ENCODE measurements around the gene CDH8. TPM values are rescaled to one million over a fixed set of nuclear protein-coding genes. Genes with fewer than 3 reads are reported as not detected.

Gene CDH8
- total RNA-seq, 1 experiment from 2014 or later, result 11.1 TPM

DNA sequence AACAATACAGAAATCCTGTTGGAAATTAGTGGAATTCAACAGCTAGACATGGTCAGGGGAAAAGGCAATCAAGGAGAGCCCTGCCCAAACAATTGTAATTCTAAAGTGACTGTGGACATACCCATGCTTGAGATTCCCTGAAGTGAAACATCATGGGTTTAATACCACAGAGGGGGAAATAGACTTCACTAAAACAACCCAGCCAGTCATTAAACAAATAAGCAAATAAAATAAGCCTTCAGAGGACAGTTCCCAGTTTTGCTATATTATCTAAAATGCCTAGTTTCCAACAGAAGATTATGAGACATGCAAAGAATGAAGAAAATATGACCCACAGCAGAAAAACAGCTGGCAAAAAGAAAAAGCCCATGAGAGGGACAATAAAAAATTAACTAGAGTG is 376.3 kb downstream of the CDH8 start:
- ATAC-seq, result no peak
- Mint-ChIP-seq H3K9me3 (peaks cover under 1% of the 10 kb centered on the region; the same call in 1 of the 2 replicates), H3K4me1 (peaks cover 6% of the 10 kb centered on the region), H3K27me3 (ENCODE audit: low read depth) (no peaks in the 10 kb centered on the region), H3K27ac (no peak overlapping the region), H3K36me3 (no peaks in the 10 kb centered on the region), H3K4me3 (no peak overlapping the region)
- ChIA-PET POLR2A (no interaction called here), CTCF (interaction anchor here (1.6 kb wide), 1 partner anchor 418 kb away, joined by 4 read pairs; no protein-coding TSS in a partner anchor)
- no peak for DNase-seq (ENCODE audit: low spot score)
- TF ChIP-seq FOXJ3 (CRISPR knock-in tag; IDR thresholded peaks at IDR 0.05; ENCODE audit: borderline replicate concordance) (no peak), TEAD1 (CRISPR knock-in tag; IDR thresholded peaks at IDR 0.05) (no peak), FOXK1 (CRISPR knock-in tag; IDR thresholded peaks at IDR 0.05) (no peak)
- TF ChIP-seq, protein P1, sequence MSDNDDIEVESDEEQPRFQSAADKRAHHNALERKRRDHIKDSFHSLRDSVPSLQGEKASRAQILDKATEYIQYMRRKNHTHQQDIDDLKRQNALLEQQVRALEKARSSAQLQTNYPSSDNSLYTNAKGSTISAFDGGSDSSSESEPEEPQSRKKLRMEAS (CRISPR knock-in tag; IDR thresholded peaks at IDR 0.05), result no peak

DNA sequence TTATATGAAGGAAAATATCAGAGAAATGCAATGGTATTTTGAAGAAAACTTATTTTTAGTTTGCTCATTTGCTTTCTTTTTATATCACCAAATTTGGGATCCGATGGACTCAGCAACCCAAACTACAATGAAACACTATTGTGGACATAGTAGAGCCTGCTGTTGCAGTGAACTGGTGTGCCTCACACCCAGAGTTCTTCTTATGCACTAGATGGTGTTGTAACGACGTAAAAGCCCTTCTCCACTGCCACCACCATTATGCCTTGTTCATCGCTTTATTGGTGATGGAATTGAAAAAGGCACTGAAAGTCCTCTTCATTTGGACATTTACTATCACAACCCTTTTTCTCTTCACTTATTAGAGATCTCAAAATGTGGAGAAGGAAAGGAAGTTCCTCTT is 381.3 kb downstream of the CDH8 start:
- no peaks in the 10 kb centered on the region for H3K36me3 Mint-ChIP-seq
- H3K4me1 Mint-ChIP-seq, result peaks cover 6% of the 10 kb centered on the region

DNA sequence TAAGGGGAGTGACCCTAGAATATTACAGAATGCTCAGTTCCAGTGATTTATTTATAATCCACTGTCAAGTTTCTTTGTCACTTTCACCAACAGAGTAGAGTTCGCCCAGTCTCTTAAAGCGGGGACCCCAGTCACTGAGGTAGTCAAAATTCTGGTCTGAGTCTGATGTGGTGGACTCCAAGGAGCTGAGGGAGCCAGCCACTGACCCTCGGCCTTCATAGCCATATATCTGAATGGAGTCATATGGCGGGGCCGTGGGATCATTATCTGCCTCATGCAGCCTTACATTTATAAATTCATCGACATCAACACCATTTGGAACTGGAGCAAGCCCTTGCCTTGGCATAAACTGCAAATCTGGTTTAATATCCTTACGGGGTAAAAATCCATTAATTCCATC is 382.7 kb downstream of the CDH8 start:
- no peaks in the 10 kb centered on the region for H3K4me1 Mint-ChIP-seq
- ATAC-seq (no peak), DNase-seq (ENCODE audit: low spot score) (no peak)
- H3K27ac Mint-ChIP-seq, result no peak overlapping the region
- TF ChIP-seq GRHL2 (CRISPR knock-in tag; IDR thresholded peaks at IDR 0.05; ENCODE audit: insufficient replicate concordance, severe bottlenecking), result no peak
- no peak for TF ChIP-seq GABPB1 (CRISPR knock-in tag; IDR thresholded peaks at IDR 0.05)
- no peak for TF ChIP-seq JUN (CRISPR knock-in tag; IDR thresholded peaks at IDR 0.05)
- no peak for TF ChIP-seq OVOL2 (CRISPR knock-in tag; IDR thresholded peaks at IDR 0.05; ENCODE audit: borderline replicate concordance)
- no peak for TF ChIP-seq PRRX2 (CRISPR knock-in tag; IDR thresholded peaks at IDR 0.05)
- TF ChIP-seq, protein P2, sequence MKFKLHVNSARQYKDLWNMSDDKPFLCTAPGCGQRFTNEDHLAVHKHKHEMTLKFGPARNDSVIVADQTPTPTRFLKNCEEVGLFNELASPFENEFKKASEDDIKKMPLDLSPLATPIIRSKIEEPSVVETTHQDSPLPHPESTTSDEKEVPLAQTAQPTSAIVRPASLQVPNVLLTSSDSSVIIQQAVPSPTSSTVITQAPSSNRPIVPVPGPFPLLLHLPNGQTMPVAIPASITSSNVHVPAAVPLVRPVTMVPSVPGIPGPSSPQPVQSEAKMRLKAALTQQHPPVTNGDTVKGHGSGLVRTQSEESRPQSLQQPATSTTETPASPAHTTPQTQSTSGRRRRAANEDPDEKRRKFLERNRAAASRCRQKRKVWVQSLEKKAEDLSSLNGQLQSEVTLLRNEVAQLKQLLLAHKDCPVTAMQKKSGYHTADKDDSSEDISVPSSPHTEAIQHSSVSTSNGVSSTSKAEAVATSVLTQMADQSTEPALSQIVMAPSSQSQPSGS (CRISPR knock-in tag; IDR thresholded peaks at IDR 0.05; ENCODE audit: borderline replicate concordance, low read depth), result no peak
- TF ChIP-seq, protein P3, sequence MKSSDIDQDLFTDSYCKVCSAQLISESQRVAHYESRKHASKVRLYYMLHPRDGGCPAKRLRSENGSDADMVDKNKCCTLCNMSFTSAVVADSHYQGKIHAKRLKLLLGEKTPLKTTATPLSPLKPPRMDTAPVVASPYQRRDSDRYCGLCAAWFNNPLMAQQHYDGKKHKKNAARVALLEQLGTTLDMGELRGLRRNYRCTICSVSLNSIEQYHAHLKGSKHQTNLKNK (CRISPR knock-in tag; IDR thresholded peaks at IDR 0.05), result no peak
- no peak for TF ChIP-seq ETV6 (CRISPR knock-in tag; IDR thresholded peaks at IDR 0.05)
- TF ChIP-seq, protein P4, sequence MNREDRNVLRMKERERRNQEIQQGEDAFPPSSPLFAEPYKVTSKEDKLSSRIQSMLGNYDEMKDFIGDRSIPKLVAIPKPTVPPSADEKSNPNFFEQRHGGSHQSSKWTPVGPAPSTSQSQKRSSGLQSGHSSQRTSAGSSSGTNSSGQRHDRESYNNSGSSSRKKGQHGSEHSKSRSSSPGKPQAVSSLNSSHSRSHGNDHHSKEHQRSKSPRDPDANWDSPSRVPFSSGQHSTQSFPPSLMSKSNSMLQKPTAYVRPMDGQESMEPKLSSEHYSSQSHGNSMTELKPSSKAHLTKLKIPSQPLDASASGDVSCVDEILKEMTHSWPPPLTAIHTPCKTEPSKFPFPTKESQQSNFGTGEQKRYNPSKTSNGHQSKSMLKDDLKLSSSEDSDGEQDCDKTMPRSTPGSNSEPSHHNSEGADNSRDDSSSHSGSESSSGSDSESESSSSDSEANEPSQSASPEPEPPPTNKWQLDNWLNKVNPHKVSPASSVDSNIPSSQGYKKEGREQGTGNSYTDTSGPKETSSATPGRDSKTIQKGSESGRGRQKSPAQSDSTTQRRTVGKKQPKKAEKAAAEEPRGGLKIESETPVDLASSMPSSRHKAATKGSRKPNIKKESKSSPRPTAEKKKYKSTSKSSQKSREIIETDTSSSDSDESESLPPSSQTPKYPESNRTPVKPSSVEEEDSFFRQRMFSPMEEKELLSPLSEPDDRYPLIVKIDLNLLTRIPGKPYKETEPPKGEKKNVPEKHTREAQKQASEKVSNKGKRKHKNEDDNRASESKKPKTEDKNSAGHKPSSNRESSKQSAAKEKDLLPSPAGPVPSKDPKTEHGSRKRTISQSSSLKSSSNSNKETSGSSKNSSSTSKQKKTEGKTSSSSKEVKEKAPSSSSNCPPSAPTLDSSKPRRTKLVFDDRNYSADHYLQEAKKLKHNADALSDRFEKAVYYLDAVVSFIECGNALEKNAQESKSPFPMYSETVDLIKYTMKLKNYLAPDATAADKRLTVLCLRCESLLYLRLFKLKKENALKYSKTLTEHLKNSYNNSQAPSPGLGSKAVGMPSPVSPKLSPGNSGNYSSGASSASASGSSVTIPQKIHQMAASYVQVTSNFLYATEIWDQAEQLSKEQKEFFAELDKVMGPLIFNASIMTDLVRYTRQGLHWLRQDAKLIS (CRISPR knock-in tag; IDR thresholded peaks at IDR 0.05; ENCODE audit: borderline replicate concordance), result no peak
- TF ChIP-seq IRF2 (CRISPR knock-in tag; IDR thresholded peaks at IDR 0.05; ENCODE audit: borderline replicate concordance, low read depth), result no peak
- TF ChIP-seq, protein P5, sequence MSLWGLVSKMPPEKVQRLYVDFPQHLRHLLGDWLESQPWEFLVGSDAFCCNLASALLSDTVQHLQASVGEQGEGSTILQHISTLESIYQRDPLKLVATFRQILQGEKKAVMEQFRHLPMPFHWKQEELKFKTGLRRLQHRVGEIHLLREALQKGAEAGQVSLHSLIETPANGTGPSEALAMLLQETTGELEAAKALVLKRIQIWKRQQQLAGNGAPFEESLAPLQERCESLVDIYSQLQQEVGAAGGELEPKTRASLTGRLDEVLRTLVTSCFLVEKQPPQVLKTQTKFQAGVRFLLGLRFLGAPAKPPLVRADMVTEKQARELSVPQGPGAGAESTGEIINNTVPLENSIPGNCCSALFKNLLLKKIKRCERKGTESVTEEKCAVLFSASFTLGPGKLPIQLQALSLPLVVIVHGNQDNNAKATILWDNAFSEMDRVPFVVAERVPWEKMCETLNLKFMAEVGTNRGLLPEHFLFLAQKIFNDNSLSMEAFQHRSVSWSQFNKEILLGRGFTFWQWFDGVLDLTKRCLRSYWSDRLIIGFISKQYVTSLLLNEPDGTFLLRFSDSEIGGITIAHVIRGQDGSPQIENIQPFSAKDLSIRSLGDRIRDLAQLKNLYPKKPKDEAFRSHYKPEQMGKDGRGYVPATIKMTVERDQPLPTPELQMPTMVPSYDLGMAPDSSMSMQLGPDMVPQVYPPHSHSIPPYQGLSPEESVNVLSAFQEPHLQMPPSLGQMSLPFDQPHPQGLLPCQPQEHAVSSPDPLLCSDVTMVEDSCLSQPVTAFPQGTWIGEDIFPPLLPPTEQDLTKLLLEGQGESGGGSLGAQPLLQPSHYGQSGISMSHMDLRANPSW (CRISPR knock-in tag; conservative IDR thresholded peaks at IDR 0.05; ENCODE audit: low read depth), result no peak
- CTCF ChIA-PET, result no interaction called here
- POLR2A ChIA-PET, result no interaction called here
- H3K4me3 Mint-ChIP-seq, result no peak overlapping the region
- no peaks in the 10 kb centered on the region for H3K9me3 Mint-ChIP-seq
- no peaks in the 10 kb centered on the region for H3K36me3 Mint-ChIP-seq
- no peaks in the 10 kb centered on the region for H3K27me3 Mint-ChIP-seq (ENCODE audit: low read depth)

More for the DNA sequence above, 381.3 kb downstream of the CDH8 start:
- Mint-ChIP-seq H3K9me3 (no peaks in the 10 kb centered on the region), H3K27ac (no peak overlapping the region), H3K4me3 (no peak overlapping the region), H3K27me3 (ENCODE audit: low read depth) (no peaks in the 10 kb centered on the region)
- TF ChIP-seq TEAD1 (CRISPR knock-in tag; IDR thresholded peaks at IDR 0.05) (no peak), ZNF416 (CRISPR knock-in tag; IDR thresholded peaks at IDR 0.05) (no peak), NFATC4 (CRISPR knock-in tag; IDR thresholded peaks at IDR 0.05) (no peak), ATF1 (CRISPR knock-in tag; IDR thresholded peaks at IDR 0.05) (no peak), JAZF1 (CRISPR knock-in tag; IDR thresholded peaks at IDR 0.05) (no peak)
- TF ChIP-seq, protein P6, sequence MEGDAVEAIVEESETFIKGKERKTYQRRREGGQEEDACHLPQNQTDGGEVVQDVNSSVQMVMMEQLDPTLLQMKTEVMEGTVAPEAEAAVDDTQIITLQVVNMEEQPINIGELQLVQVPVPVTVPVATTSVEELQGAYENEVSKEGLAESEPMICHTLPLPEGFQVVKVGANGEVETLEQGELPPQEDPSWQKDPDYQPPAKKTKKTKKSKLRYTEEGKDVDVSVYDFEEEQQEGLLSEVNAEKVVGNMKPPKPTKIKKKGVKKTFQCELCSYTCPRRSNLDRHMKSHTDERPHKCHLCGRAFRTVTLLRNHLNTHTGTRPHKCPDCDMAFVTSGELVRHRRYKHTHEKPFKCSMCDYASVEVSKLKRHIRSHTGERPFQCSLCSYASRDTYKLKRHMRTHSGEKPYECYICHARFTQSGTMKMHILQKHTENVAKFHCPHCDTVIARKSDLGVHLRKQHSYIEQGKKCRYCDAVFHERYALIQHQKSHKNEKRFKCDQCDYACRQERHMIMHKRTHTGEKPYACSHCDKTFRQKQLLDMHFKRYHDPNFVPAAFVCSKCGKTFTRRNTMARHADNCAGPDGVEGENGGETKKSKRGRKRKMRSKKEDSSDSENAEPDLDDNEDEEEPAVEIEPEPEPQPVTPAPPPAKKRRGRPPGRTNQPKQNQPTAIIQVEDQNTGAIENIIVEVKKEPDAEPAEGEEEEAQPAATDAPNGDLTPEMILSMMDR (IDR thresholded peaks at IDR 0.05), result no peak
- ChIA-PET POLR2A (no interaction called here), CTCF (no interaction called here)
- DNase-seq (ENCODE audit: low spot score), result no peak
- peak; percentile 44; the same call in 1 of the 2 replicates for ATAC-seq
